ENCODE results near the gene COL4A5. TPM values are rescaled to one million over a fixed set of nuclear protein-coding genes. Genes with fewer than 3 reads are reported as not detected.
A peak's percentile ranks its signal among the peaks of the same experiment; 100 is the strongest.

COL4A5 gene
- total RNA-seq, 1 donor from 2014 or later = not detected

- POLR2A ChIA-PET = no interaction called here
- peaks cover 17% of the 10 kb centered on the region for H3K27me3 Mint-ChIP-seq
- H3K9me3 Mint-ChIP-seq = no peaks in the 10 kb centered on the region
- H3K36me3 Mint-ChIP-seq (ENCODE audit: low read depth) = no peaks in the 10 kb centered on the region
- TF ChIP-seq CTCF (IDR thresholded peaks at IDR 0.05) = no peak
- ATAC-seq (ENCODE audit: low read depth) (no peak), DNase-seq (no peak)
- intact Hi-C loops (cut with micrococcal nuclease) = no loop called here
- no peak within 1 kb of the TSS for H3K27ac Mint-ChIP-seq
- H3K4me1 Mint-ChIP-seq = peaks cover 4% of the 10 kb centered on the region
- CTCF ChIA-PET = no interaction called here
- peak within 1 kb of the TSS; percentile 41 for H3K4me3 Mint-ChIP-seq
Measured at GRCh38 chrX:108736509-108737479, 297.2 kb downstream of the COL4A5 start, which contains the start of gene IRS4. TSS of gene IRS4 (minus strand) at chrX:108736563.

- intact Hi-C loops (cut with micrococcal nuclease) = no loop called here
- CTCF ChIA-PET = no interaction called here
- no peak for ATAC-seq (ENCODE audit: low read depth)
Measured at GRCh38 chrX:108737754-108738153, 298.1 kb downstream of the COL4A5 start.

GRCh38 chrX:108740299-108740774 is 300.7 kb downstream of the COL4A5 start:
- ChIA-PET POLR2A (no interaction called here), CTCF (no interaction called here)
- TF ChIP-seq CTCF (IDR thresholded peaks at IDR 0.05) = no peak
- H3K27me3 Mint-ChIP-seq = peaks cover 8% of the 10 kb centered on the region
- no peaks in the 10 kb centered on the region for H3K9me3 Mint-ChIP-seq
- no peaks in the 10 kb centered on the region for H3K36me3 Mint-ChIP-seq (ENCODE audit: low read depth)
- H3K4me1 Mint-ChIP-seq = peaks cover 4% of the 10 kb centered on the region
- no peak overlapping the region for H3K27ac Mint-ChIP-seq
- ATAC-seq (ENCODE audit: low read depth) = no peak
- intact Hi-C loops (cut with micrococcal nuclease) = no loop called here
- DNase-seq = no peak
- no peak overlapping the region for H3K4me3 Mint-ChIP-seq

More at GRCh38 chrX:108737754-108738153, 298.1 kb downstream of the COL4A5 start:
- Mint-ChIP-seq H3K9me3 (no peaks in the 10 kb centered on the region), H3K27me3 (peaks cover 17% of the 10 kb centered on the region), H3K36me3 (ENCODE audit: low read depth) (no peaks in the 10 kb centered on the region), H3K4me3 (no peak overlapping the region), H3K4me1 (peaks cover 4% of the 10 kb centered on the region), H3K27ac (no peak overlapping the region)
- no peak for TF ChIP-seq CTCF (IDR thresholded peaks at IDR 0.05)
- POLR2A ChIA-PET = no interaction called here
- DNase-seq = no peak

Other genes with a start within 250 kb of the COL4A5 start
- gene COL4A6, start 1.4 kb upstream of the COL4A5 start, total RNA-seq = not detected in 2 replicates